Small intestine (tissue), 7 donors: ENCODE measurements around the gene MOB3B. TPM values are rescaled to one million over a fixed set of nuclear protein-coding genes. Genes with fewer than 3 reads are reported as not detected.
A peak's percentile ranks its signal among the peaks of the same experiment; 100 is the strongest.

Experiments
- DNase-seq, 2 donors: peaks; one replicate each; pipeline versions ENCODE4 v3.0.0 to v3.0.0-alpha.2; 2013
- FAIRE-seq: peaks from 2 replicates; lab custom pipeline; 2012; peaks lifted over from hg19 to GRCh38; lab: Jason Lieb, UNC
- H3K27ac ChIP-seq, 3 donors: one replicate each; pipeline ENCODE4 v1.5.1; 2013; ENCODE audit warnings: low read length in 2 of 3, mild to moderate bottlenecking in 2 of 3, control low read depth in 1 of 3, inconsistent platforms in 1 of 3, low read depth in 1 of 3, moderate library complexity in 1 of 3
- H3K27me3 ChIP-seq, 3 donors: one replicate each; pipeline ENCODE4 v1.6.1; 2013; ENCODE audit warnings: low read length in 3 of 3, inconsistent platforms in 1 of 3; ENCODE audit not compliant: control insufficient read depth in 3 of 3, insufficient read depth in 3 of 3
- H3K36me3 ChIP-seq, 3 donors: one replicate each; pipeline ENCODE4 v1.6.1; 2013; ENCODE audit warnings: low read length in 3 of 3, inconsistent platforms in 1 of 3, low read depth in 1 of 3, mild to moderate bottlenecking in 1 of 3, moderate library complexity in 1 of 3; ENCODE audit not compliant: control insufficient read depth in 3 of 3, insufficient read depth in 2 of 3
- H3K4me1 ChIP-seq, 3 donors: one replicate each; pipeline ENCODE4 v1.6.1; 2013; ENCODE audit warnings: low read length in 2 of 3, inconsistent platforms in 1 of 3, low read depth in 1 of 3, mild to moderate bottlenecking in 1 of 3, moderate library complexity in 1 of 3; ENCODE audit not compliant: control insufficient read depth in 3 of 3, insufficient read depth in 2 of 3
- H3K4me3 ChIP-seq, 3 donors: one replicate each; pipeline ENCODE4 v1.5.1; 2013; ENCODE audit warnings: low read length in 3 of 3, control low read depth in 1 of 3, inconsistent platforms in 1 of 3, low read depth in 1 of 3, mild to moderate bottlenecking in 1 of 3, moderate library complexity in 1 of 3
- H3K9me3 ChIP-seq, 2 donors: one replicate each; pipeline ENCODE4 v1.6.1; 2013; ENCODE audit warnings: low read depth in 1 of 2, low read length in 1 of 2; ENCODE audit not compliant: control insufficient read depth in 2 of 2, insufficient read depth in 1 of 2
- WGBS, 3 donors: extraction: QIAGEN DNeasy Blood & Tissue Kit; methylation state at CpG; one replicate each; pipeline ENCODE4 v1.1.7; 2013; 5-methylcytosine and 5-hydroxymethylcytosine counted together
- polyA plus RNA-seq, 4 donors: library from polyadenylated mRNA; stranded (reverse) in 3 of 4; unstranded in 1 of 4; fragments of 200-250 nt in 3 of 4; fragments of 120-200 nt in 1 of 4; gene quantifications; one replicate each; pipeline versions ENCODE4 v1.2.1 to v1.2.3, GENCODE V29; 2013
- donor health status: healthy with polysubstance abuse.
- donor health status: control.
- donor health status: control.
- donor health status: Bipolar disorder and iron deficiency.
- donor health status: healthy.

Gene MOB3B
- polyA plus RNA-seq, 4 donors = 16.9 to 34.9 (median 19.7) TPM

- no peak overlapping the region for H3K4me3 ChIP-seq
Observed at GRCh38 chr9:27333241-27334052, 196.2 kb downstream of the MOB3B start.

DNA sequence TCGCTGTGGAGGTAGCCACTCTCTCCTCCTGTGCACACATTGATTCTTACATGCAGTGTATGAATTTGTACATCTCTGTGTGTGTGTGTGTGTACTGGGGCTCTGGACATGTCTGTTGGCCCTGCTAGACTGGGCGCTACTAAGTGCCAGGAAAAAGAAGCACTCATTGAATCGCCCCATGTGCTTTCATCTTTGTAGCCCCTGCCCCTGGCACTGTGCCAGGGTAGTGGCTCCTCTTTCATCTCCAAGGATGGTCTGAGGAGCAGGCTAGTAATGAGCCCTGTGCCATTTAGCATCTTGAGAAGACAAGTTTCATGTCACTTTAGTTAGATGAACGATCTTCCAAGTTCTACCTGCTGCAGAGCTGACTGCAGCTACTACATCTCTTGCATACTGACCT lies 198.2 kb downstream of the MOB3B start:
- H3K9me3 ChIP-seq = no peaks in the 10 kb centered on the region
- DNase-seq (no peak), FAIRE-seq (no peak)
- H3K4me1 ChIP-seq = peaks cover 0 to 6% (median 0%) of the 10 kb centered on the region in 3 donors
- H3K27ac ChIP-seq = no peak overlapping the region
- no peak overlapping the region for H3K4me3 ChIP-seq
- no peaks in the 10 kb centered on the region for H3K27me3 ChIP-seq
- 87 to 92% (median 87%) methylated on average over 4 of the region's 4 CpGs for WGBS, 3 donors
- H3K36me3 ChIP-seq = peaks cover 0 to 31% (median 5%) of the 10 kb centered on the region in 3 donors

More at GRCh38 chr9:27333241-27334052, 196.2 kb downstream of the MOB3B start:
- FAIRE-seq (peak; percentile 77), DNase-seq (peak; percentile 81 to 85)
- WGBS, 3 donors = 39% methylated on average over 7 of the region's 7 CpGs
- H3K27me3 ChIP-seq = no peaks in the 10 kb centered on the region
- H3K4me1 ChIP-seq = peaks cover 0 to 18% (median 7%) of the 10 kb centered on the region in 3 donors
- peak overlapping the region in 1 of 3 donors; percentile 35 for H3K27ac ChIP-seq
- H3K9me3 ChIP-seq = no peaks in the 10 kb centered on the region
- peaks cover 0 to 49% (median 5%) of the 10 kb centered on the region in 3 donors for H3K36me3 ChIP-seq

DNA sequence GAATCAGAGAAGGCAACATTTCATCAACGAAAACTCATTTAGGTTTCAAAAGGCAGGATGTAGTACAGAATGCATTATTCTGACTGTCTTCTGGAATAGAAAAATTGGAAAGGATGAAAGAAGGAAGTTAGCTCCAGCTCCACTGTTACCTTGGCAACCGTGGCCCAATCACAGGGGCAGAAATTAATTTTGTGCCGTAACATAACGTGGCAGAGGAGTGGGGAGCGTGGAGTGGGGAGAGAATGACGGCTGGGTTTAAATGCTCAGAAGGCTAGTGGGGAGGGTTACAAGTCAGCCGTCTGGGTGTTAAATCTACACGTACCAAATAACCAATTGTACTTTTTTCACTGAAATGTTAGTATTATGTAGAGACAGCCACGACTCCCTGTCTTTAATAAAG lies 200.3 kb downstream of the MOB3B start:
- WGBS, 3 donors = 84 to 90% (median 86%) methylated on average over 9 of the region's 9 CpGs
- no peak for DNase-seq
- peaks cover 0 to 9% of the 10 kb centered on the region in 2 donors for H3K9me3 ChIP-seq
- no peak overlapping the region for H3K4me3 ChIP-seq
- H3K27me3 ChIP-seq = no peaks in the 10 kb centered on the region
- FAIRE-seq = no peak
- peaks cover 0 to 29% (median 10%) of the 10 kb centered on the region in 3 donors for H3K36me3 ChIP-seq
- no peak overlapping the region for H3K27ac ChIP-seq
- peaks cover 0 to 6% (median 0%) of the 10 kb centered on the region in 3 donors for H3K4me1 ChIP-seq

DNA sequence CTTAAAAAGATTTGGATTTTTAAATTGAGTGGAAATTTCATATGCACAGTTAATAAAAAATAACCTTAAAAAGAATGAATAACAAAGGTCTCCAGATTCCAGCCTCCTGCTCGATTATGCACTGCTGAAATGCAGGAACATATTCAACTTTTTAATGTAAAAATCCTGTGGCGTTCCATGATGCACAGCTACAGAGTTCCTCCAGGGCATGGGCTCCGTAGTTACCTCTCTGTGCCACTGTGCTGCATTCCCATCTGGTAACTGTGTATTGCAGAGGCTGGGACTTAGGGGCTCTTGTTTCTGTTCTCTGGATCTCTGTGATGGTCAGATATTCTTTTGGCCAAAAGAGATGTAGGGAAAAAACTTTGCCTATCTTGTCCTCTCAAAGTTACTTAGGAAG lies 201.1 kb downstream of the MOB3B start:
- FAIRE-seq = no peak
- Histone ChIP-seq H3K27ac (no peak overlapping the region), H3K4me1 (peaks cover 0 to 3% (median 0%) of the 10 kb centered on the region in 3 donors), H3K4me3 (no peak overlapping the region), H3K27me3 (no peaks in the 10 kb centered on the region), H3K36me3 (peaks cover 0 to 32% (median 10%) of the 10 kb centered on the region in 3 donors), H3K9me3 (peaks cover 0 to 17% of the 10 kb centered on the region in 2 donors)
- WGBS, 3 donors = 86 to 88% (median 86%) methylated on average over 3 of the region's 3 CpGs
- DNase-seq = no peak

- Histone ChIP-seq H3K9me3 (no peaks in the 10 kb centered on the region), H3K36me3 (no peaks in the 10 kb centered on the region), H3K4me1 (no peaks in the 10 kb centered on the region), H3K27ac (no peak overlapping the region), H3K4me3 (no peak overlapping the region), H3K27me3 (no peaks in the 10 kb centered on the region)
- no peak for FAIRE-seq
- 88 to 93% (median 91%) methylated on average over 2 of the region's 2 CpGs for WGBS, 3 donors
- DNase-seq = no peak
Observed at GRCh38 chr9:27311184-27311583, 218.4 kb downstream of the MOB3B start.

GRCh38 chr9:27310582-27310981 lies 219.0 kb downstream of the MOB3B start:
- Histone ChIP-seq H3K9me3 (peaks cover 0 to 4% of the 10 kb centered on the region in 2 donors), H3K4me1 (no peaks in the 10 kb centered on the region), H3K36me3 (no peaks in the 10 kb centered on the region), H3K27ac (no peak overlapping the region), H3K4me3 (no peak overlapping the region), H3K27me3 (no peaks in the 10 kb centered on the region)
- FAIRE-seq (no peak), DNase-seq (no peak)
- 74 to 83% (median 75%) methylated on average over 2 of the region's 2 CpGs for WGBS, 3 donors

DNA sequence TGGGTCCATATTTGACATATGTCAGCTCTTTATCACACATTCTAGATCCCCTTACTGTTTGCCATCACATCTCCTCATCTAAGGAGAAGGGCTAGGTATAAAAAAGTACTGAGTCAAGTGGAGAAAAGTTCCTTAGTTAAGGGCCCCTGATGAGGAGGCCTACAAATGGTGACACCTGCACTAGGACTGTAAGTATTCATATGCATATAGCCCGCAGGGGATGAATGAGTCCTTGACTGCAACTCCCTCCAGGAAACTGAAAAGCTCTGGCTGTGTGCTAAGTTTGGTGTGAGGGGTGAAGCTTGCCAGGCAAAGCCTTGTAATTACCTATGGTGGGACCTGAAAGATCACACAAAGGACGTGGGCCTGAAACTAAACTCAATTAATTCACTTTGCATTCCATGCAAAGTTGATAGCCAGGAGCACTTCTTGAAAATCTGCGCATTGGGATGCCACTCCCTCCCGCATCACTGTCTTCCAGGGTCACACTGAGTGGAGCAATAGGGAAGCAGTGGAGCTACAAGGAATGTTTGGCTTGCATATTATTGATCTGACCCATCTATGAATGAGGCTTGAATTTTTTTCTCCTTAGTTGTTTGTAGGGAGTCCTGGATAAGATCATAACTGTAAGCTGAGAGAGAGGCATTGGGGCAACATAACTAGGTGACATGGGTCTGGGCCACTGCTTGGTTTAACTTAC lies 220.8 kb downstream of the MOB3B start:
- FAIRE-seq (no peak), DNase-seq (no peak)
- no peak overlapping the region for H3K27ac ChIP-seq
- 82 to 87% (median 84%) methylated on average over 4 of the region's 4 CpGs for WGBS, 3 donors
- no peaks in the 10 kb centered on the region for H3K4me1 ChIP-seq
- no peaks in the 10 kb centered on the region for H3K36me3 ChIP-seq
- peaks cover 0 to 7% of the 10 kb centered on the region in 2 donors for H3K9me3 ChIP-seq
- no peaks in the 10 kb centered on the region for H3K27me3 ChIP-seq
- no peak overlapping the region for H3K4me3 ChIP-seq

DNA sequence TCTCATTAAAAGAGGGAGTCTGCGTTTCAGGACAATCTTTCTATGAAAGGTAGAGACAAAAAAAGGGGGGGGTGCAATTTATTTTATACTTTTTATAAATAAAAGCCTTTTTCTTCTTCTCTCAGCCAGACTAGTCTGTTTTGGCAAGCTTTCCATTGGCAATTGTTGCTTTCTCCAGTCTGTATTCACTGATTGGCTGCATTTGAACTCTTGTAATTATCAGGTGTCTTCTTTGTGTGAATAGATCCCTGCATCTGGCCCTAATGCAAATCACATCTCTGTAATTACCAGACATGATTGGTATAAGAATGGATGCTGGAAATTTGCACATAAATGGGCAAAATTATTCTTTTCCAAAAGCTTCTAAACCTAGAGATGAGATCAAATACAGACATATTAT lies 225.1 kb downstream of the MOB3B start:
- DNase-seq (no peak), FAIRE-seq (no peak)
- 76 to 92% (median 86%) methylated on average over 1 of the region's 1 CpG for WGBS, 3 donors
- no peaks in the 10 kb centered on the region for H3K27me3 ChIP-seq
- peaks cover 0 to 7% of the 10 kb centered on the region in 2 donors for H3K9me3 ChIP-seq
- H3K4me1 ChIP-seq = no peaks in the 10 kb centered on the region
- H3K27ac ChIP-seq = no peak overlapping the region
- H3K36me3 ChIP-seq = no peaks in the 10 kb centered on the region
- no peak overlapping the region for H3K4me3 ChIP-seq
